Measurements from ENCODE around the gene GALNT16.

The GALNT16 gene

DNA sequence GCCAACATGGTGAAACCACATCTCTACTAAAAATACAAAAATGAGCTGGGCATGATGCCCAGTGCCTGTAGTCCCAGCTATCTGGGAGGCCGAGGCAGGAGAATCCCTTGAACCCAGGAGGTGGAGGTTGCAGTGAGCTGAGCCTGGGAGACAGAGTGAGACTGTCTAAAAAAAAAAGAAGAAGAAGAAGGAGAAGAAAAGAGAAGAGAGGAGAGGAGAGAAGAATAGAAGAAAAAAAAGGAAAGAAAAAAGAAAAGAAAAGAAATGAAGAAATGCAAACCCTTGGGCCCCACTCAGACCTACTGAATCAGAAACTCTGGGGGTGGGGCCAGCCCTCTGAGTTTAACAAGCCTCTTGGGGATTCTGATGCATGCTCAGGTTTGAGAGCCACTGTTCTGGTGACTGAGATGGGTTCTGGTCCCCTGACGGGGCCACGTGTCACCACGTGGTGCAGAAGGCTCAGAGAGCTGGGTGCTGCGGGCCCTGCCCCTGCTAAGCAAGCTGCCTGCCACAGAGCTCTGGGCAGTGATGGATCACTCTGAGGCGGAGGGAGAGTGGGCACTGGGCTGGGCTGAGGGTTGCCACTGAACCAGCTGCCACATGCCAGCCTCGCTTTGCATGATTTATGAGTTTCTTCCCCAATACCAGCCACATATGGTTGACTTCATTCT lies 100.6 kb downstream of the GALNT16 start:
- POLR2A ChIA-PET (ENCODE audit: low non-redundant PET): no interaction called here
- TF ChIP-seq CTCF (conservative IDR thresholded peaks at IDR 0.05; ENCODE audit: low read depth): no peak
- CTCF ChIA-PET: no interaction called here
- no peak overlapping the region for H3K27ac ChIP-seq
- no peak for DNase-seq (ENCODE audit: low spot score)

GRCh38 chr14:69363055-69363454 lies 103.1 kb downstream of the GALNT16 start:
- CTCF ChIA-PET: interaction anchor here (0.6 kb wide), 1 partner anchor 53 kb away, joined by 3 read pairs; no protein-coding TSS in a partner anchor

DNA sequence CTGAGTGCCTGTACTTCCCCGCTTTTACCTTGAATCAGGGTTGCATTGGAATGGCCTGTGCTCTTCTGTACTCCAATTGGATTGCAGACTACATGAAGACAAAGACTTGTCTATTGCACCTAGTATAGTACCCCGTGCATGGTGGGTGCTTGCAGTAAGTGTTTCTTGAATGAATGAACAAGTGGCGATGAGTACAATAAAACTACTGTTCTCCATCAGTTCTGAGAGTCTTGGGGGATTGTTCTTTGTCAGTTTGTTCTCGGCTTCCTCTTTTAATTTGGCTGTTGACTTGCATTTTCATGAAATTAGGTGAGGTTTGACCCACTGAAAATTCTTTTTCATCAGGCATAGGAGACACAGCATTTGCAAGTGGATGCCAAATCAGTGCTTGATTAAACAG lies 104.0 kb downstream of the GALNT16 start:
- H3K27ac ChIP-seq: no peak overlapping the region
- POLR2A ChIA-PET (ENCODE audit: low non-redundant PET): no interaction called here
- CTCF ChIA-PET: interaction anchor here (0.6 to 0.7 kb wide), 2 partner anchors 47 to 125 kb away, joined by 3 read pairs; no protein-coding TSS in a partner anchor
- DNase-seq (ENCODE audit: low spot score): no peak
- no peak for TF ChIP-seq CTCF (conservative IDR thresholded peaks at IDR 0.05; ENCODE audit: low read depth)

More at GRCh38 chr14:69363055-69363454, 103.1 kb downstream of the GALNT16 start:
- TF ChIP-seq CTCF (conservative IDR thresholded peaks at IDR 0.05; ENCODE audit: low read depth): no peak
- no peak for DNase-seq (ENCODE audit: low spot score)
- POLR2A ChIA-PET (ENCODE audit: low non-redundant PET): no interaction called here
- H3K27ac ChIP-seq: no peak overlapping the region

DNA sequence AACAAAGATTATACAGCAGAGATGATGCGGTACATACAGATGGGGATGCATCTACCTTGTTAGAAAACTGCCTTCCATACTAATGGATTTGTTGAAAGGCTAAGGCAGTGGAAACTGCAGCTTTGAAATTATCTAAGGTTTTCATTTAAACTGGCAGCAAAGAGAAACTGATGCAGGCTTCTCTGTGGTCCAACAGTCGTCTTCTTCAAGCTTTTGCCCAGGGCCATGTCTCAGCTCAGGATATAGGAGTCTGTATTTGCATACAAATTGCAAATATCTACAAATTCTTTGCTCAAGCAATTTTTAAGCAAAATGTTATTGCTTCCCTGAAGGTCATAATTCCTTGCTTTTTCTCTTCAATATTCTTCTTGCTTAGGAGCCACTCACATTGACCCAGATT lies 104.4 kb downstream of the GALNT16 start:
- POLR2A ChIA-PET (ENCODE audit: low non-redundant PET): no interaction called here
- H3K27ac ChIP-seq: no peak overlapping the region
- no peak for DNase-seq (ENCODE audit: low spot score)
- CTCF ChIA-PET: interaction anchor here (0.7 kb wide), 1 partner anchor 47 kb away, joined by 3 read pairs; no protein-coding TSS in a partner anchor
- TF ChIP-seq CTCF (conservative IDR thresholded peaks at IDR 0.05; ENCODE audit: low read depth): no peak

GRCh38 chr14:69366069-69366468 lies 106.1 kb downstream of the GALNT16 start:
- ChIA-PET POLR2A (ENCODE audit: low non-redundant PET) (no interaction called here), CTCF (no interaction called here)
- DNase-seq (ENCODE audit: low spot score): no peak
- no peak for TF ChIP-seq CTCF (conservative IDR thresholded peaks at IDR 0.05; ENCODE audit: low read depth)
- no peak overlapping the region for H3K27ac ChIP-seq

DNA sequence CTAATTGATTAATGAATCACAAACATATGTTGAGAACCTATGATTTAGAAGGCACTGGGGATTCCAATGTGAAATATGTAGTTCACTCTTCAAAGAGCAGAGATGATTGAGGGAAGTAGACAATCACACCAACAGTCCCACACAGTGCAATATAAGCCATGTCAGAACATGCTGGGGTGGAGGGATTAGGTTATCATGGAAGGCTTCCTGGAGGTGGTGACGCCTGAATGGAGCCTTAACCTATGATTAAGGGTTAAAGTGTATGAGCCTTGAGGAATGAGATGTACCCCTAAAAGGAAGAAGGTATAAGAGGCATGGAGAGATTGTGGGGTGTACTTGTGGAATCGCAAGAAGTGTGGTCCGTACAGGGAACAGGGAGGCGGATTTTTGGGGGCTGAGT lies 106.8 kb downstream of the GALNT16 start:
- POLR2A ChIA-PET (ENCODE audit: low non-redundant PET): no interaction called here

More for the DNA sequence above, 106.8 kb downstream of the GALNT16 start:
- no peak for DNase-seq (ENCODE audit: low spot score)
- TF ChIP-seq CTCF (conservative IDR thresholded peaks at IDR 0.05; ENCODE audit: low read depth): no peak
- H3K27ac ChIP-seq: no peak overlapping the region
- CTCF ChIA-PET: no interaction called here

Data from RWPE1 (cell line).